Thyroid gland (tissue), 4 donors: ENCODE measurements around the gene S100A7A. TPM values are rescaled to one million over a fixed set of nuclear protein-coding genes. Genes with fewer than 3 reads are reported as not detected.
"Not testable (repeated sequence)": the region's sequence is repeated elsewhere in the genome, so short reads cannot be mapped to it uniquely, and the experiment has no call there.

Experiments used
- DNase-seq, 2 donors: peaks; one replicate each; pipeline ENCODE4 v3.0.0-alpha.2; 2019
- H3K27ac ChIP-seq, 3 donors: fragments of 200-600 bp; sonication (generic); 1 replicate in 2 of 3; 2 replicates in 1 of 3; pipeline ENCODE4 v1.5.1; 2016 to 2019; ENCODE audit warnings: mild to moderate bottlenecking in 1 of 3, moderate library complexity in 1 of 3
- H3K27me3 ChIP-seq: fragments of 200-600 bp; sonication (generic); one replicate; pipeline ENCODE4 v1.5.1; 2019
- H3K36me3 ChIP-seq, 2 donors: fragments of 200-600 bp; sonication (generic); one replicate each; pipeline ENCODE4 v1.5.1; 2016 to 2019
- H3K4me1 ChIP-seq, 2 donors: fragments of 200-600 bp; sonication (generic); one replicate each; pipeline ENCODE4 v1.5.1; 2017 to 2019
- H3K4me3 ChIP-seq, 3 donors: fragments of 200-600 bp; sonication (generic); replicated peaks in 1 of 3; 1 replicate in 2 of 3; 2 replicates in 1 of 3; pipeline ENCODE4 v1.5.1; 2016; ENCODE audit warnings: mild to moderate bottlenecking in 1 of 3
- H3K9me3 ChIP-seq: fragments of 200-600 bp; sonication (generic); one replicate; pipeline ENCODE4 v1.5.1; 2017
- POLR2A ChIP-seq, 2 donors: fragments of 450-650 bp; IDR thresholded peaks; one replicate each; pipeline ENCODE4 v1.6.1; 2017; ENCODE audit warnings: antibody characterized with exemption in 2 of 2, mild to moderate bottlenecking in 2 of 2, moderate library complexity in 1 of 2
- WGBS, 2 donors: methylation state at CpG; one replicate each; pipeline ENCODE4 v1.1.5; 2017; 5-methylcytosine and 5-hydroxymethylcytosine counted together
- intact Hi-C: fragments of 100-400 bp; cut with DNase I; formaldehyde crosslinking; loops from one replicate; pipeline ENCODE4 v1.15.1; 2023
- total RNA-seq, 4 donors: library from RNA; depleted of rRNA; stranded (reverse); fragments of >200 nt; gene quantifications; one replicate each; pipeline ENCODE4 v1.2.3, GENCODE V29; 2016
- TF ChIP-seq, protein P1 (sequence below), 6 experiments: fragments of 200-600 bp in 3 of 6; fragments of 450-650 bp in 3 of 6; sonication (generic) in 3 of 6; IDR thresholded peaks; one replicate each; pipeline ENCODE4 v1.5.1; 2016 to 2019; ENCODE audit warnings: antibody characterized with exemption in 6 of 6, mild to moderate bottlenecking in 2 of 6, inconsistent platforms in 1 of 6, moderate library complexity in 1 of 6

S100A7A gene
- total RNA-seq, 4 donors from 2014 or later = not detected

DNA sequence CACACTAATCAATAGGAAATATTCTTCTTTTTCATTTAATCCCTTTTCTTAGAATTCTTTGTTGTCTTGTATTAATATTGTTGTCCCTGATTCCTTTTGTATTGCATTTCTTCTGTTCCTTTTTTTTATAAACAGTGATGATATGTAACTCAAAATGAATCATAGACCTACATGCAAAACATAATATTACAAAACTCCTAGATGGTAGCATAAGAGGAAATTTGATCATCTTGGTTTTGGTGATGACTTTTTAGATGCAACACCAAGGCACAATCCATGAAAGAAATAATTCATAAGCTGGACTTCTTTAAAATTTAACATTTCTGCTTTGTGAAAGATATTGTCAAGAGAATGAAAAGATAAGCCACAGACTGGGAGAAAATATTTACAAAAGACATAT, 2.4 kb upstream of the S100A7A start:
- H3K9me3 ChIP-seq, H3K4me1 ChIP-seq, intact Hi-C loops, H3K27me3 ChIP-seq, H3K36me3 ChIP-seq, H3K27ac ChIP-seq, DNase-seq, H3K4me3 ChIP-seq: not testable (repeated sequence)

- H3K27ac ChIP-seq = no peak overlapping the region
- no peak for DNase-seq
- TF ChIP-seq, protein P1, sequence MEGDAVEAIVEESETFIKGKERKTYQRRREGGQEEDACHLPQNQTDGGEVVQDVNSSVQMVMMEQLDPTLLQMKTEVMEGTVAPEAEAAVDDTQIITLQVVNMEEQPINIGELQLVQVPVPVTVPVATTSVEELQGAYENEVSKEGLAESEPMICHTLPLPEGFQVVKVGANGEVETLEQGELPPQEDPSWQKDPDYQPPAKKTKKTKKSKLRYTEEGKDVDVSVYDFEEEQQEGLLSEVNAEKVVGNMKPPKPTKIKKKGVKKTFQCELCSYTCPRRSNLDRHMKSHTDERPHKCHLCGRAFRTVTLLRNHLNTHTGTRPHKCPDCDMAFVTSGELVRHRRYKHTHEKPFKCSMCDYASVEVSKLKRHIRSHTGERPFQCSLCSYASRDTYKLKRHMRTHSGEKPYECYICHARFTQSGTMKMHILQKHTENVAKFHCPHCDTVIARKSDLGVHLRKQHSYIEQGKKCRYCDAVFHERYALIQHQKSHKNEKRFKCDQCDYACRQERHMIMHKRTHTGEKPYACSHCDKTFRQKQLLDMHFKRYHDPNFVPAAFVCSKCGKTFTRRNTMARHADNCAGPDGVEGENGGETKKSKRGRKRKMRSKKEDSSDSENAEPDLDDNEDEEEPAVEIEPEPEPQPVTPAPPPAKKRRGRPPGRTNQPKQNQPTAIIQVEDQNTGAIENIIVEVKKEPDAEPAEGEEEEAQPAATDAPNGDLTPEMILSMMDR (IDR thresholded peaks at IDR 0.05) = no peak
- TF ChIP-seq POLR2A (IDR thresholded peaks at IDR 0.05) = no peak
- H3K27me3 ChIP-seq = no peaks in the 10 kb centered on the region
- WGBS, 2 donors = 78 to 83% methylated on average over 12 of the region's 12 CpGs
- H3K4me3 ChIP-seq = no peak overlapping the region
- no peaks in the 10 kb centered on the region for H3K36me3 ChIP-seq
- intact Hi-C loops = no loop called here
- no peaks in the 10 kb centered on the region for H3K4me1 ChIP-seq
- no peaks in the 10 kb centered on the region for H3K9me3 ChIP-seq
Measured at GRCh38 chr1:153417136-153417888, 992 bp downstream of the S100A7A start.

DNA sequence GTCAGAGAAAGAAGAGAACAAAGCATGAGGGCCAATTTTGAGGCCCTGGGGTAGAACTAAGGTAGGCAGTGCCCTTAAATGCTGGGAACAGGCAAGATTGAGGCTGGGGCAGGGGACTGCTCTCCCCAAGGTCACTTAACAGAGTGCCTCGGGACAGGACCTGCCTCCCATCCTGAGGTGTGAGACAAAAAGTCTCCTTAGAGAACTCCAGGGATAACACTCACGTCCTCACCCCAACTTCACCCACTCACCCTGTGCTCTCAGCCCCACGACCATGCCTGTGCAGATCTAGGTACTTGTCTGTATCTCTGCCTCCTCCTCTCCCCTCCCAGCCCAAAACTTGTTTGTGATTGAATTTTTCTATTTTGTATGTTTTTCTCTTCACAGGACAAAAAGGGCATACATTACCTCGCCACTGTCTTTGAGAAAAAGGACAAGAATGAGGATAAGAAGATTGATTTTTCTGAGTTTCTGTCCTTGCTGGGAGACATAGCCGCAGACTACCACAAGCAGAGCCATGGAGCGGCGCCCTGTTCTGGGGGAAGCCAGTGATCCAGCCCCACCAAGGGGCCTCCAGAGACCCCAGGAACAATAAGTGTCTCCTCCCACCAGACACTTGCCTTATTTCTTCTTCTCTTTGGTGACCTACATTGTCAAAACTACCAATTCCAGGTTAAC, 2.6 kb downstream of the S100A7A start:
- H3K27ac ChIP-seq, H3K36me3 ChIP-seq, intact Hi-C loops, H3K9me3 ChIP-seq, H3K4me1 ChIP-seq, DNase-seq, H3K27me3 ChIP-seq, H3K4me3 ChIP-seq: not testable (repeated sequence)
- 59 to 73% methylated on average over 7 of the region's 7 CpGs for WGBS, 2 donors

GRCh38 chr1:153419436-153419793, 3.1 kb downstream of the S100A7A start:
- intact Hi-C loops, H3K27ac ChIP-seq, H3K27me3 ChIP-seq, H3K4me3 ChIP-seq, H3K4me1 ChIP-seq, H3K9me3 ChIP-seq, H3K36me3 ChIP-seq, DNase-seq: not testable (repeated sequence)
- 56 to 74% methylated on average over 2 of the region's 2 CpGs for WGBS, 2 donors

- intact Hi-C loops = no loop called here
- no peaks in the 10 kb centered on the region for H3K27me3 ChIP-seq
- DNase-seq = no peak
- H3K4me1 ChIP-seq = no peaks in the 10 kb centered on the region
- no peak overlapping the region for H3K4me3 ChIP-seq
- TF ChIP-seq, protein P1 (IDR thresholded peaks at IDR 0.05) = no peak
- TF ChIP-seq POLR2A (IDR thresholded peaks at IDR 0.05) = no peak
- no peaks in the 10 kb centered on the region for H3K36me3 ChIP-seq
- H3K27ac ChIP-seq = no peak overlapping the region
- 71 to 73% methylated on average over 2 of the region's 2 CpGs for WGBS, 2 donors
- no peaks in the 10 kb centered on the region for H3K9me3 ChIP-seq
Measured at GRCh38 chr1:153420306-153420705, 4.0 kb downstream of the S100A7A start.

- WGBS, 2 donors = 9 to 10% methylated on average over 6 of the region's 6 CpGs
- TF ChIP-seq, protein P1 (IDR thresholded peaks at IDR 0.05) = no peak
- no peak for TF ChIP-seq POLR2A (IDR thresholded peaks at IDR 0.05)
- DNase-seq = peak; percentile 74 to 81
Measured at GRCh38 chr1:153422450-153423068, 6.2 kb downstream of the S100A7A start.

More at GRCh38 chr1:153422450-153423068, 6.2 kb downstream of the S100A7A start:
- H3K27me3 ChIP-seq = no peaks in the 10 kb centered on the region
- no peaks in the 10 kb centered on the region for H3K36me3 ChIP-seq
- H3K9me3 ChIP-seq = no peaks in the 10 kb centered on the region
- intact Hi-C loops = no loop called here
- H3K4me1 ChIP-seq = no peaks in the 10 kb centered on the region
- no peak overlapping the region for H3K27ac ChIP-seq
- no peak overlapping the region for H3K4me3 ChIP-seq
